Caco-2 (cell line): Measurements from ENCODE around the gene SLC30A3. TPM values are rescaled to one million over a fixed set of nuclear protein-coding genes. Genes with fewer than 3 reads are reported as not detected.
"Not testable (repeated sequence)": the region's sequence is repeated elsewhere in the genome, so short reads cannot be mapped to it uniquely, and the experiment has no call there.

ENCODE experiments used
- BruUV-seq: library from RNA; stranded (reverse); fragments of 400-500 nt; replicated peaks from 2 replicates; lab custom pipeline; 2021; lab: Mats Ljungman, UMichigan
- CTCF ChIA-PET: fragments of 300-600 bp; sonication (Branson Sonifier 250); formaldehyde crosslinking; loops from one replicate; lab custom pipeline; 2022; ENCODE audit warnings: antibody characterized with exemption; lab: Charles Lee
- POLR2A ChIA-PET: fragments of 300-600 bp; sonication (Branson Sonifier 250); formaldehyde crosslinking; loops from one replicate; lab custom pipeline; 2022; ENCODE audit warnings: antibody characterized with exemption; lab: Charles Lee
- DNase-seq, 2 experiments: peaks; one replicate each; pipeline versions ENCODE4 v3.0.0 to v3.0.0-alpha.2; 2020 to 2022
- H3K27me3 ChIP-seq: replicated peaks from 2 replicates; pipeline ENCODE4 v1.6.0; 2011; ENCODE audit warnings: low read length; ENCODE audit not compliant: control insufficient read depth, insufficient read depth
- H3K36me3 ChIP-seq: 2 replicates; pipeline ENCODE4 v1.5.1; 2011; ENCODE audit warnings: low read length; ENCODE audit not compliant: control insufficient read depth, insufficient read depth
- H3K4me1 ChIP-seq: fragments of 250-450 bp; sonication (Bioruptor Pico); 2 replicates; pipeline ENCODE4 v1.5.1; 2020; ENCODE audit warnings: mild to moderate bottlenecking
- H3K4me3 ChIP-seq: 2 replicates; pipeline ENCODE4 v1.5.1; 2011; ENCODE audit warnings: low read depth, mild to moderate bottlenecking, control low read depth, low read length
- H3K9me3 ChIP-seq: fragments of 250-450 bp; sonication (Bioruptor Pico); 2 replicates; pipeline ENCODE4 v1.5.1; 2020; ENCODE audit warnings: mild to moderate bottlenecking, moderate library complexity
- H3K27ac Mint-ChIP-seq: one replicate; pipeline ENCODE4 v1.8.0; 2022; ENCODE audit warnings: mixed read lengths; ENCODE audit not compliant: unreplicated experiment
- H3K27me3 Mint-ChIP-seq: one replicate; pipeline ENCODE4 v1.8.0; 2022; ENCODE audit warnings: mixed read lengths; ENCODE audit not compliant: insufficient read depth, unreplicated experiment
- H3K36me3 Mint-ChIP-seq: one replicate; pipeline ENCODE4 v1.8.0; 2022; ENCODE audit warnings: mild to moderate bottlenecking, mixed read lengths; ENCODE audit not compliant: insufficient read depth, unreplicated experiment
- H3K4me1 Mint-ChIP-seq: one replicate; pipeline ENCODE4 v1.8.0; 2022; ENCODE audit warnings: low read depth, mixed read lengths; ENCODE audit not compliant: unreplicated experiment
- H3K4me3 Mint-ChIP-seq: one replicate; pipeline ENCODE4 v1.8.0; 2022; ENCODE audit warnings: mild to moderate bottlenecking, moderate library complexity, mixed read lengths; ENCODE audit not compliant: unreplicated experiment
- H3K9me3 Mint-ChIP-seq: one replicate; pipeline ENCODE4 v1.8.0; 2022; ENCODE audit warnings: mixed read lengths; ENCODE audit not compliant: unreplicated experiment
- intact Hi-C: fragments of 100-400 bp; cut with micrococcal nuclease; formaldehyde crosslinking; loops from one replicate; pipeline ENCODE4 v1.10.0; 2022; ENCODE audit not compliant: unreplicated experiment
- total RNA-seq: library from RNA; stranded (reverse); gene quantifications from 2 replicates; pipeline ENCODE4 v1.2.3, GENCODE V29; 2022
- TF ChIP-seq, protein P1 (sequence below), 2 experiments: fragments of 200-600 bp in 1 of 2; IDR thresholded peaks; 1 replicate in 1 of 2; 2 replicates in 1 of 2; pipeline versions ENCODE4 v1.5.1 to v1.8.0; 2011 to 2022; ENCODE audit warnings: antibody characterized with exemption in 1 of 2, control low read depth in 1 of 2, inconsistent platforms in 1 of 2, low read depth in 1 of 2, low read length in 1 of 2, mild to moderate bottlenecking in 1 of 2, moderate library complexity in 1 of 2; ENCODE audit not compliant: insufficient read depth in 1 of 2, severe bottlenecking in 1 of 2, unreplicated experiment in 1 of 2

SLC30A3 gene
- total RNA-seq, 1 experiment from 2014 or later: 4.3 TPM

DNA sequence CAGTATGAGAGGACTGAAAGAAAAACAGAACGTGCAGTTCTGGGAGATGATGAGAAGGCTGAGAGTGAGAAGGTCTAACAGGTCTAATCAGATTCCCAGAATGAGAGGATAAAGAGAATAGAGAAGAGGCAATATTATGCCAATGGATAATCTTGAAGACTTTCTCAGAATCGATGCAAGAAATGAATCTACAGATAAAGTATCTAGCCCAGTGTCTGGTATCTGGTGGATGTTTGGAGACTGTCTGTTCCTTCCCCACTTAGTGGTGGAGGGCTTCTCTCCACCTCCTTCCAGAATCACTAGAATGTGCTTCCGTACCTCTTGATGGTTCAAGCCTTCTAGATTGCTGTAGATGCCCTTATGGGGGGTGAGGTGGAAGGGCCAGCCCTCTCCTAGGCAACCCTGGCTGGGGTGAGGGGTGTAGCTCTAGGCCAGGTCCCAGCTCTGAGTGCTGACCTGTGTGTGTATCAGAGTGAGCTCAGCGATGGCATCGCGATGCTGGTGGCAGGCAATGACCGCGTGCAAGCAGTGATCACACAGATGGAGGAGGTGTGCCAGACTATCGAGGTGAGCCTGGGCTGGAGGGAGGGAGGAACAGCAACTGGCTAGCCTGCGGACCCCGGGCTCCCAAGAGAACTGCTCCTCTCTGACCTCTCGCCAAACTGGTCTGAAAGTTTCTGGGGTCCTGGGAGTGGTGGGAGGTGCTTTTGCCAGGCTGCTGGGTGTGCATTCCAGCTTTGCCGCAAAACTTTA is 41.8 kb upstream of the SLC30A3 start:
- H3K4me3 Mint-ChIP-seq: no peak overlapping the region
- no peak for DNase-seq
- H3K4me3 ChIP-seq: no peak overlapping the region
- BruUV-seq: no TSS peak
- no peaks in the 10 kb centered on the region for H3K9me3 Mint-ChIP-seq
- peaks cover 3% of the 10 kb centered on the region for H3K36me3 Mint-ChIP-seq
- TF ChIP-seq, protein P1, sequence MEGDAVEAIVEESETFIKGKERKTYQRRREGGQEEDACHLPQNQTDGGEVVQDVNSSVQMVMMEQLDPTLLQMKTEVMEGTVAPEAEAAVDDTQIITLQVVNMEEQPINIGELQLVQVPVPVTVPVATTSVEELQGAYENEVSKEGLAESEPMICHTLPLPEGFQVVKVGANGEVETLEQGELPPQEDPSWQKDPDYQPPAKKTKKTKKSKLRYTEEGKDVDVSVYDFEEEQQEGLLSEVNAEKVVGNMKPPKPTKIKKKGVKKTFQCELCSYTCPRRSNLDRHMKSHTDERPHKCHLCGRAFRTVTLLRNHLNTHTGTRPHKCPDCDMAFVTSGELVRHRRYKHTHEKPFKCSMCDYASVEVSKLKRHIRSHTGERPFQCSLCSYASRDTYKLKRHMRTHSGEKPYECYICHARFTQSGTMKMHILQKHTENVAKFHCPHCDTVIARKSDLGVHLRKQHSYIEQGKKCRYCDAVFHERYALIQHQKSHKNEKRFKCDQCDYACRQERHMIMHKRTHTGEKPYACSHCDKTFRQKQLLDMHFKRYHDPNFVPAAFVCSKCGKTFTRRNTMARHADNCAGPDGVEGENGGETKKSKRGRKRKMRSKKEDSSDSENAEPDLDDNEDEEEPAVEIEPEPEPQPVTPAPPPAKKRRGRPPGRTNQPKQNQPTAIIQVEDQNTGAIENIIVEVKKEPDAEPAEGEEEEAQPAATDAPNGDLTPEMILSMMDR (IDR thresholded peaks at IDR 0.05; ENCODE audit: insufficient read depth in 1 of 2, low read depth in 1 of 2, low read length in 1 of 2, severe bottlenecking in 1 of 2, unreplicated experiment in 1 of 2): no peak
- H3K4me1 Mint-ChIP-seq: no peaks in the 10 kb centered on the region
- POLR2A ChIA-PET: no interaction called here
- H3K9me3 ChIP-seq: no peaks in the 10 kb centered on the region
- intact Hi-C loops: no loop called here
- H3K27me3 Mint-ChIP-seq: peaks cover 3% of the 10 kb centered on the region
- H3K36me3 ChIP-seq: no peaks in the 10 kb centered on the region
- CTCF ChIA-PET: no interaction called here
- H3K27me3 ChIP-seq: no peaks in the 10 kb centered on the region
- peaks cover 6% of the 10 kb centered on the region; the same call in 1 of the 2 replicates for H3K4me1 ChIP-seq
- no peak overlapping the region for H3K27ac Mint-ChIP-seq

- intact Hi-C loops: loop anchor here (1.0 kb wide), 4 partner anchors 23 to 205 kb away; no protein-coding TSS in a partner anchor
- Histone ChIP-seq H3K36me3 (no peaks in the 10 kb centered on the region), H3K27me3 (no peaks in the 10 kb centered on the region), H3K9me3 (no peaks in the 10 kb centered on the region), H3K4me1 (peaks cover 6% of the 10 kb centered on the region; the same call in 1 of the 2 replicates), H3K4me3 (no peak overlapping the region)
- H3K9me3 Mint-ChIP-seq: no peaks in the 10 kb centered on the region
- ChIA-PET CTCF (interaction anchor here (0.6 to 2.3 kb wide), 20 partner anchors 9 to 1425 kb away, joined by 3 to 41 read pairs (median 5); partner anchors contain the start of genes ASXL2, SLC30A3 and TRIM54), POLR2A (interaction anchor here (0.9 kb wide), 1 partner anchor 10 kb away, joined by 4 read pairs; no protein-coding TSS in a partner anchor)
- peak overlapping the region; percentile 55 for H3K27ac Mint-ChIP-seq
- DNase-seq: peak; percentile 67 to 70
- TF ChIP-seq, protein P1 (IDR thresholded peaks at IDR 0.05; ENCODE audit: insufficient read depth in 1 of 2, low read depth in 1 of 2, low read length in 1 of 2, severe bottlenecking in 1 of 2, unreplicated experiment in 1 of 2): peak; percentile 90 to 92
- BruUV-seq: no TSS peak
- peaks cover 12% of the 10 kb centered on the region for H3K4me1 Mint-ChIP-seq
- peak overlapping the region; percentile 40 for H3K4me3 Mint-ChIP-seq
- peaks cover 3% of the 10 kb centered on the region for H3K27me3 Mint-ChIP-seq
- H3K36me3 Mint-ChIP-seq: no peaks in the 10 kb centered on the region
Measured at GRCh38 chr2:27303093-27304025, 40.5 kb upstream of the SLC30A3 start.

DNA sequence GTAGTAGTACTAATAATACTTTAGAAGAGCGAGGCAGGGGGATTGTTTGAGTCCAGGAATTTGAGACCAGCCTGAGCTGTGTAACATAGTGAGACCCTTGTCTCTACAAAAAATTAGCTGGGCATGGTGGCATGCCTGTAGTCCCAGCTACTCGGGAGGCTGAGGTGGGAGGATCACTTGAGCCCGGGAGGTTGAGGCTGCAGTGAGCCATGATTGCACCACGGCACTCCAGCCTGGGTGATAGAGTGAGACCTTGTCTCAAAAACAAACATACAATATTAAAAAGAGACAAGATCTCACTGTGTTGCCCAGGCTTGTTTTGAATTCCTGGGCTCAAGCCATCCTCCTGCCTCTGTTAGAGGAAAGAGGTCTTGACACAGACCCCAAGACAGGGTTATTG is 37.8 kb upstream of the SLC30A3 start:
- DNase-seq, H3K4me3 ChIP-seq, intact Hi-C loops, H3K27me3 ChIP-seq, BruUV-seq, H3K4me3 Mint-ChIP-seq, H3K27ac Mint-ChIP-seq, H3K36me3 ChIP-seq, CTCF ChIA-PET, H3K27me3 Mint-ChIP-seq, H3K36me3 Mint-ChIP-seq, H3K9me3 ChIP-seq, H3K9me3 Mint-ChIP-seq, POLR2A ChIA-PET: not testable (repeated sequence)
- peaks cover 26% of the 10 kb centered on the region for H3K4me1 Mint-ChIP-seq
- peaks cover 24% of the 10 kb centered on the region for H3K4me1 ChIP-seq
